Measurements from ENCODE around the gene CREBZF.
"Not testable (repeated sequence)": the region's sequence is repeated elsewhere in the genome, so short reads cannot be mapped to it uniquely, and the experiment has no call there.

DNA sequence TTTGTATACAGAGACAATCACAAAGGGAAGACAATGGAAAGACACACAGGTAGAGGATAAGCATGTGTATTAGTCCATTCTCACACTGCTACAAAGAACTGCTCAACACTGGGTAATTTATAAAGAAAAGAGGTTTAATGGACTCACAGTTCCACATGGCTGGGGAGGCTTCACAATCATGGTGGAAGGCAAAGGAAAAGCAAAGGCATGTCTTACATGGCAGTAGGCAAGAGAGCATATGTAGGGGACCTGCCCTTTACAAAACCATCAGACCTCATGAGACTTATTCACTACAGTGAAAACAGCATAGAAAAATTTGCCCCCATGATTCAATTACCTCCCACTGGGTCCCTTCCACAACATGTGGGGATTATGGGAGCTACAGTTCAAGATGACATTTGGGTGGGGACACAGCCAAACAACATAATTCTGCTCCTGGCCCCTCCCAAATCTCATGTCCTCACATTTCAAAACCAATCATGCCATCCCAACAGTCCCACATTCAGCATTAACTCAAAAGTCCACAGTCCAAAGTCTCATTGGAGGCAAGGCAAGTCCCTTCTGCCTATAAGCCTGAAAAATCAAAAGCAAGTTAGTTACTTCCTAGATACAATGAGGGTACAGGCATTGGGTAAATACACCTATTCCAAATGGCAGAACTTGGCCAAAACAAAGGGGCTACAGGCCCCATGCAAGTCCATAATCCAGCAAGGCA is 6.2 kb upstream of the CREBZF start:
- TF ChIP-seq POLR2A, EP300 (IDR thresholded peaks at IDR 0.05): not testable (repeated sequence)
- TF ChIP-seq, protein P1, sequence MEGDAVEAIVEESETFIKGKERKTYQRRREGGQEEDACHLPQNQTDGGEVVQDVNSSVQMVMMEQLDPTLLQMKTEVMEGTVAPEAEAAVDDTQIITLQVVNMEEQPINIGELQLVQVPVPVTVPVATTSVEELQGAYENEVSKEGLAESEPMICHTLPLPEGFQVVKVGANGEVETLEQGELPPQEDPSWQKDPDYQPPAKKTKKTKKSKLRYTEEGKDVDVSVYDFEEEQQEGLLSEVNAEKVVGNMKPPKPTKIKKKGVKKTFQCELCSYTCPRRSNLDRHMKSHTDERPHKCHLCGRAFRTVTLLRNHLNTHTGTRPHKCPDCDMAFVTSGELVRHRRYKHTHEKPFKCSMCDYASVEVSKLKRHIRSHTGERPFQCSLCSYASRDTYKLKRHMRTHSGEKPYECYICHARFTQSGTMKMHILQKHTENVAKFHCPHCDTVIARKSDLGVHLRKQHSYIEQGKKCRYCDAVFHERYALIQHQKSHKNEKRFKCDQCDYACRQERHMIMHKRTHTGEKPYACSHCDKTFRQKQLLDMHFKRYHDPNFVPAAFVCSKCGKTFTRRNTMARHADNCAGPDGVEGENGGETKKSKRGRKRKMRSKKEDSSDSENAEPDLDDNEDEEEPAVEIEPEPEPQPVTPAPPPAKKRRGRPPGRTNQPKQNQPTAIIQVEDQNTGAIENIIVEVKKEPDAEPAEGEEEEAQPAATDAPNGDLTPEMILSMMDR (IDR thresholded peaks at IDR 0.05): not testable (repeated sequence)
